Measurements from ENCODE around the gene FNDC3B. TPM values are rescaled to one million over a fixed set of nuclear protein-coding genes. Genes with fewer than 3 reads are reported as not detected.

FNDC3B gene
- total RNA-seq, 2 experiments from 2014 or later = 9.2 to 13.5 TPM

DNA sequence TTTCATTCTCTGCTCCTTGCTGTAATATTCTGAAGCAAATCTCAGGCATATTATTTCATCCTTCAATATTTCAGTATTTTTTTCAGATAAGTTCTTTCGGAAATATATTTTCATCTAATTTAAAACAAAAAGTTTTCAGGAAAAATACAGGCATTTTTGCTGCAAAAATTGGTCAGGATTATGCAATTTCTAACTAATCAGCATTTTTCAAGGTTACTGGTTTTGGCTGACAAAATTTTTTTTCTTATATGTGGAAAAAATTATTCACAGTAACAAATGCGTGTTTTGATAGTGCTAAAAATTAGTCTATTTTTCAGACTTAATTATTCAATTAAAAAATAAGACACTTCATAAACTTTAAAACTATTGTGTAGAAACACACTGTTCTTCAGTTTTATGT lies 31.4 kb downstream of the FNDC3B start:
- H3K27ac Mint-ChIP-seq = no peak overlapping the region
- intact Hi-C loops (cut with micrococcal nuclease) = no loop called here
- DNase-seq = no peak
- CTCF ChIA-PET = no interaction called here
- H3K4me1 Mint-ChIP-seq (ENCODE audit: low read depth) = peaks cover 28% of the 10 kb centered on the region
- H3K9me3 Mint-ChIP-seq = no peaks in the 10 kb centered on the region
- H3K36me3 Mint-ChIP-seq (ENCODE audit: low read depth) = no peaks in the 10 kb centered on the region
- no peaks in the 10 kb centered on the region for H3K27me3 Mint-ChIP-seq (ENCODE audit: low read depth)
- no peak overlapping the region for H3K4me3 Mint-ChIP-seq

DNA sequence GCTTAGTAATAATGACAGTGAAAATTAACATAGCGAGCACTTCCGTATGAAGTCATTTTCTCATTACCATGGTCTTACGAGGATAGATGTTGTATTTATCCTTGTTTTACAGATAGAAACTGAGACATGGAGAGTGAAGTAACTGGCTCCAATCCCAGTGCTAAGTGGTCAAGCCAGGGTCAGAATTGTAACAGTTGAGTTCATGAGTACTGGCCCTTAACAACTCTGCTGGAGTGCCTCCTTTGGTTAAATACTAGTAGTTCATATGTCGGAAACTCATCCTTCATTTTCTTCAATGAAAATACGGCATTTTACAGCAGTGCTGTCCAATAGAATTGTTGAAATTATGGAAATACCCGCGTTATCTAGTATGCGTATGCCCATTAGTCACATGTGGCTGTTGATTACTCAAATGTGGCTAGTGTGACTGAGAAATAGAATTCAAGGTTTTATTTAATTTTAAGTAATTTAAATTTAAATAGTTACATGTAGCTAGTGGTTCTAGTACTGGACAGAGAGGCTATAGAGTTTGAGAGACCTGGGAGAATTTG lies 32.5 kb downstream of the FNDC3B start:
- Mint-ChIP-seq H3K4me1 (ENCODE audit: low read depth) (peaks cover 17% of the 10 kb centered on the region), H3K9me3 (no peaks in the 10 kb centered on the region), H3K27ac (no peak overlapping the region), H3K36me3 (ENCODE audit: low read depth) (no peaks in the 10 kb centered on the region), H3K4me3 (no peak overlapping the region), H3K27me3 (ENCODE audit: low read depth) (no peaks in the 10 kb centered on the region)
- no peak for DNase-seq
- CTCF ChIA-PET = interaction anchor here (1.6 kb wide), 1 partner anchor 261 kb away, joined by 4 read pairs; no protein-coding TSS in a partner anchor
- intact Hi-C loops (cut with micrococcal nuclease) = no loop called here

DNA sequence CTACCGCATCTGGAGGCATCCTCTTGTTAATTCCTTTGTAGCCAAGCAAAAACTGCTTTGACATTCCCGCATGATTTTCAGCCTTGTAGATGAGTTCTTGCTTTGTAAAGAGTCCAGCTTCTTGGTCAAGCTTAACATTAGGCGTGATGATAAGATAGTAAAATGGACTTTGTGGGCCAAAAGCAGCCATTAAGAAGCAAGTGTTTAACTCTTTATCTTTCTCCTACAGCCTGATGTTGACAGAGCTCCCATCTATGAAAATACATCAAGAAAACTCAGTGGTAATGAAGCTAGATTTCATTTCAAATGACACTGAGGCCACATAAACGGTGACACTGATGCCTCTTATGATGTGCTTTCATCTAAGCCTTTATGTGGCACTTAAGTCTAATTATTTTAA lies 33.2 kb downstream of the FNDC3B start:
- Mint-ChIP-seq H3K36me3 (ENCODE audit: low read depth) (no peaks in the 10 kb centered on the region), H3K9me3 (no peaks in the 10 kb centered on the region), H3K4me3 (no peak overlapping the region), H3K27me3 (ENCODE audit: low read depth) (no peaks in the 10 kb centered on the region), H3K27ac (no peak overlapping the region), H3K4me1 (ENCODE audit: low read depth) (peaks cover 11% of the 10 kb centered on the region)
- CTCF ChIA-PET = interaction anchor here (1.6 kb wide), 1 partner anchor 260 kb away, joined by 4 read pairs; no protein-coding TSS in a partner anchor
- intact Hi-C loops (cut with micrococcal nuclease) = no loop called here
- no peak for DNase-seq

DNA sequence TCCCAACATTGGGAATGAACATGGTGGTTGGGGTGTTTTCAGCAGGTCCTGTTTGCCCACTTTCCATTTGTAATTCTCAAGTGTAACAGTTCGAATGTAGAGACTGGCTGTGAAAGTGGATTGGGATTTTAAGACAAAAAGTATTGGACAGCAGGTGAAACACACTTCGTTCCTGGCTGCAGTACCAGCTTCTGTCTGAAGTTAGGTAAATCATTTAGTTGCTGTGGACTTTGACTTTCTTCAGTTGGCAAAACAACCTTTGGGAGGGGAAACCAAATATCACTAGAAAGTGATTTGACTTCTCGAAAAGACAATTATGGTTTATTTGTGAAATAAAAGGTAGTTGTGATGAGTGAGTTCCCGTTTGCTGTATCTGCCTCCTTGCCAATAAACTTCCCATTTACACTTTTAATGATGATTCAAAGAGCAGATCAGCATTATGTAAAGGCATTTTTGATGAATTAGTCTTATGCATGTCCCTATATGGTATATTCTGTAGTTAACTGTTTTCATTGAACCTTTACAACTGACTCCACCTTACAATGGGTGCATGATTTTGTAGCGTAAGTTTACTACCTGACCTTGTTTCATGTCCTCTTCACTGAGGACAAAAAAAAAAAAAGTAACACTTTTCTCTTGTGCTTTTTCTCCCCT lies 34.0 kb downstream of the FNDC3B start:
- Mint-ChIP-seq H3K4me1 (ENCODE audit: low read depth) (peaks cover 5% of the 10 kb centered on the region), H3K27me3 (ENCODE audit: low read depth) (no peaks in the 10 kb centered on the region), H3K4me3 (no peak overlapping the region), H3K36me3 (ENCODE audit: low read depth) (no peaks in the 10 kb centered on the region), H3K9me3 (no peaks in the 10 kb centered on the region), H3K27ac (no peak overlapping the region)
- intact Hi-C loops (cut with micrococcal nuclease) = no loop called here
- DNase-seq = no peak
- CTCF ChIA-PET = interaction anchor here (1.6 kb wide), 1 partner anchor 259 kb away, joined by 4 read pairs; no protein-coding TSS in a partner anchor

DNA sequence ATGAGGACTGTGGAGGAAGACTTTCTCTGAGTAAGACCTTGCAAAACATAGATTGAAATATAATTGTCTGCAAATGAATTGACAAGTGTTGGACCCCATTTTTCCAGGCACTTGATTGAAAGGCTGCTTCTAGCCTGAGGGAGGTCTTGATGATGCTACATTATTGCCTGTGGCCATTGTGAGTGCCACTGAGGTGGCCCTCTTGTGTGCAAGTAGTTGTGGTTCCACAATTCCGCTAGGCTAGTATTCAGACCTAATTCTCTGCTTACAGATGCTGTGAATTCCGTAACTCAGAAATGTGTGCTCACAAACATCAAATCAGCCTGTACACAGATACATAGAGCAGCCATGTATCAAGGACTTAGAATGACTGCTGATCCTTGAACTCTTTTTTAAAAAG lies 34.7 kb downstream of the FNDC3B start:
- Mint-ChIP-seq H3K4me1 (ENCODE audit: low read depth) (peaks cover 5% of the 10 kb centered on the region), H3K36me3 (ENCODE audit: low read depth) (no peaks in the 10 kb centered on the region), H3K27ac (no peak overlapping the region), H3K9me3 (no peaks in the 10 kb centered on the region), H3K27me3 (ENCODE audit: low read depth) (no peaks in the 10 kb centered on the region), H3K4me3 (no peak overlapping the region)
- DNase-seq = no peak
- CTCF ChIA-PET = interaction anchor here (0.9 to 1.0 kb wide), 2 partner anchors 8 to 268 kb away, joined by 3 to 5 read pairs; no protein-coding TSS in a partner anchor
- intact Hi-C loops (cut with micrococcal nuclease) = no loop called here

DNA sequence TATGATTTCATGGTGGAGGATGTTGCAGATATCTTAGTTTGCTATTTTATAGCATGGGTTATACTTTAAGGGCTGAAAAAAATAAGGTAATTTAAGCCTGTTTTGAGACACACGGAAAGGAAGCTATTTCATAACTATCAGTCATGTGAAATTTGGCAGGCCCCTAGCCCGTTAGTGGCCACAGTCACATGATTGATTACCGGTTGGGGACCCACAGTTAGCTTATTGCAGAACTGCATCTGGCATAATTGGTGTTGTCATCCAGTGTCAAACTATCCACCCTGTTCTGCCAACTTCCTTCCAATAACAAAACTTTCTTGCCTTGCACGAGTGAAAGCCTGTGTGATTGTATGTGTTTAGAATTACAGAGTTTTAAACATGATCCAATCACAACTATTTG lies 35.2 kb downstream of the FNDC3B start:
- CTCF ChIA-PET = interaction anchor here (0.9 to 1.2 kb wide), 4 partner anchors 9 to 267 kb away, joined by 3 to 5 read pairs (median 4); no protein-coding TSS in a partner anchor
- no peak for DNase-seq
- Mint-ChIP-seq H3K4me1 (ENCODE audit: low read depth) (peaks cover 5% of the 10 kb centered on the region), H3K27me3 (ENCODE audit: low read depth) (no peaks in the 10 kb centered on the region), H3K36me3 (ENCODE audit: low read depth) (no peaks in the 10 kb centered on the region), H3K9me3 (no peaks in the 10 kb centered on the region), H3K27ac (no peak overlapping the region), H3K4me3 (no peak overlapping the region)
- intact Hi-C loops (cut with micrococcal nuclease) = no loop called here

DNA sequence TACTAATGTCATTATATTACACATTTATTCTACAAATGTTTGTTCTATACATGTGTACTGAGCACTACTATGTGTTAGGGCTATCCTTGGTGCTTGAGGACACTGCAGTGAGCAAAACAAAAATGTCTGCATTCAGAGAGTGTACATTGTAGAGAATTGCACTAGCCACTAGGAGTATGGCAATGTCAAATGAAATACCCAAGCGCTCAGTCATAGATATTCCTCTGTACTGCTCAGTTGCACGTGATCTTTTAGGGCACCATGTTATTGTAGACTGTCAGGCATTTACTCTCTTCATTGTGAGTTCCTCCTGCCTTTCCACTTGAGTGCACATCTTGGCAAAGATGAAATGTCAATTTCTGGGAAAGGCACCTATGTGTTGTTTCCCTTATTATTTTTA lies 36.8 kb downstream of the FNDC3B start:
- Mint-ChIP-seq H3K4me1 (ENCODE audit: low read depth) (peaks cover 5% of the 10 kb centered on the region), H3K27me3 (ENCODE audit: low read depth) (no peaks in the 10 kb centered on the region), H3K27ac (no peak overlapping the region), H3K9me3 (no peaks in the 10 kb centered on the region), H3K36me3 (ENCODE audit: low read depth) (no peaks in the 10 kb centered on the region), H3K4me3 (no peak overlapping the region)
- CTCF ChIA-PET = no interaction called here
- DNase-seq = no peak
- intact Hi-C loops (cut with micrococcal nuclease) = no loop called here

DNA sequence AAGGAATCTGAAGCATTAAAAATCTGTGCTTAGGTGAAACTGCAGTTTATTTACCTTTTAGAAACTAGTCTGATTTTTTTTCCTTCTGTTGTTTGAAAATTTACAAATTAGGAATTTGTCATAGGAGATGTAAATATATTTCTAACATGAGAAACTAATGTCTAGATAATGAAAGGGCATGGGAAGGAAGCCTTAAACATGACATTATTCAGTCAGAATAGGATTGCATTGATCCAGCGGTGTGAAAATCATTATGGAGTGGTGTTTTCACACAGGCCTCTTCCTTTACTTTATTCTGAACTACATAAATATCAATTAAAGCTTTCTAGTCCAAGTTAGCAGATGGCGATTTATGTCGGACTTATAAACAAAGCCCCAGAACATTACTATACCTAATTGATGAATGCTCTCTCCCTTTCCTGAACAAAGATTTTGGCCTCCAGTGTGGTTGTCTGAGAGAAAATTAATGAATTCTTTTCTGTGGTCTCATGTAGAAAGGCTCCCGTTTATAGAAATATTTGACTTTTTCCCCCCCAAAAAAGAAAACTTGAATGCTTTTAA lies 37.9 kb downstream of the FNDC3B start:
- H3K4me1 Mint-ChIP-seq (ENCODE audit: low read depth) = peaks cover 4% of the 10 kb centered on the region
- no peaks in the 10 kb centered on the region for H3K9me3 Mint-ChIP-seq
- H3K4me3 Mint-ChIP-seq = no peak overlapping the region
- H3K36me3 Mint-ChIP-seq (ENCODE audit: low read depth) = no peaks in the 10 kb centered on the region
- H3K27ac Mint-ChIP-seq = no peak overlapping the region
- CTCF ChIA-PET = no interaction called here
- DNase-seq = no peak
- intact Hi-C loops (cut with micrococcal nuclease) = no loop called here
- H3K27me3 Mint-ChIP-seq (ENCODE audit: low read depth) = no peaks in the 10 kb centered on the region

DNA sequence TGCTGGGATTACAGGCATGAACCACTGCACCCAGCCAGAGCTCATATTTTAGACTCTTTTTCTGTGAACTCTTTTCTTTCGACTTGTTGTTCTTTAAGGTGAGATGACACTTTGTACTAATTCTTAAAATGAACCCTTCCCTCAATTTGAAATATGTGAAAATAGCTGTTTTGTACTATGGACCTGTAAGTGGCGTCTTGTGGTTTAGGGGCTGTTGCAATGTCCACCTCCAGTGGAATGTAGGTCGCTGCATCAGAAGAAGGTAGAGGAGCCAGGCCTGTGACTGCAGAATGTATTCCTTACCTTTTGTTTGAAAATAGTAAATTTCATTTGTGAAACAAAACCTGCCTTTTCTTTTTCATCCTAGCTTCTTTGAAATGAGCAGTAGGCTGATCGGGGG lies 38.9 kb downstream of the FNDC3B start:
- Mint-ChIP-seq H3K27me3 (ENCODE audit: low read depth) (no peaks in the 10 kb centered on the region), H3K4me1 (ENCODE audit: low read depth) (peaks cover 6% of the 10 kb centered on the region), H3K9me3 (no peaks in the 10 kb centered on the region), H3K36me3 (ENCODE audit: low read depth) (peaks cover 2% of the 10 kb centered on the region), H3K4me3 (no peak overlapping the region), H3K27ac (no peak overlapping the region)
- intact Hi-C loops (cut with micrococcal nuclease) = no loop called here
- no peak for DNase-seq
- CTCF ChIA-PET = no interaction called here

DNA sequence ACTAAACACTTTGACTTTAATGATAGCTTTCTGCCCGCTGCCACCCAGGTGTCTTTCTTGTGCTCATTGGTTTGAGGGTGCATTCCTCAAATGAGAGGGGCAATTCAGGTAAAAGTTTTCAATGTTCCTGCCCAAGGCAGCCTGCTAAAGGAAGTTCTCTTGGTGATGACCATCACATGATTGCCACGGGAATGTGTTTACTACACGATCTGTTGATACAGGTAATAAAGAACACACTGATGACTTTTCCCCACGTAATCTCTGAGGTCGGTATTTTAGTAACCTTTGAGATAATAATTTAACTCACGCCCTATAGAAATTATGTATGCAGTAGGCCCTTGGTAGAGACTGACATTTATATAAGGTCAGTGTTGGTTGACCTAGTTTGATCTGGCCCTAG lies 39.3 kb downstream of the FNDC3B start:
- intact Hi-C loops (cut with micrococcal nuclease) = no loop called here
- Mint-ChIP-seq H3K4me1 (ENCODE audit: low read depth) (peaks cover 5% of the 10 kb centered on the region), H3K27me3 (ENCODE audit: low read depth) (no peaks in the 10 kb centered on the region), H3K27ac (no peak overlapping the region), H3K4me3 (no peak overlapping the region), H3K36me3 (ENCODE audit: low read depth) (peaks cover 4% of the 10 kb centered on the region), H3K9me3 (no peaks in the 10 kb centered on the region)
- CTCF ChIA-PET = no interaction called here
- no peak for DNase-seq

DNA sequence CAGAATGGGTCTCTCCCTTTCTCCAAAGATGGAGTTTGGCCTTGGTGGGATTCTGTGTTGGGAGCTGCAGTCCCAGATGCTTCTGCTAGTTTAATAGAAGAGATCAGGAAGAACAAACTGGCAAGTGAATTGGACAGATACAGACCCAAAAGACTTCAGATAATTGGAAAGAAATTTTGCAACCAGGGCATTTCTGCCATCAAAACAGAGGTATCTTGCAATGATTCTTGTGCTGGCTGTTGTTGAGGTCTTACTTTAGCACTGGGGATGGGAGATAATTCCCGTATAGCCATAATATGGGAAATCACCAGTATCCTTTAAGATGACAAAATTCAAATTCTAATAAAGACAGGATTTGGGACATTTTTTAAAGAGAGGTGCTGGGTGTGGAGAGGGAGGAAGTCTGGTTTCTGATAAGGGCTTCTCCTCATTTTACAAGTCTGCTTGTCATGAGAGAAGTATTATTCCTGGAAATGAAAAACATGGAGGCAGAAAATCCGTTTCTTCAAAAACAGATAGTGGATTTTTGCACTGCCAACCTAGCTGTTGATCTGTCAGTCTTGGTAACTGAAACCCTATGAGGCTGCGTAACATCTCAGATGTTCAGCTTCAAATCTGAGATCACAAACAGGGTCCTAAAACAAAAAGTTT lies 40.1 kb downstream of the FNDC3B start:
- Mint-ChIP-seq H3K4me3 (no peak overlapping the region), H3K27me3 (ENCODE audit: low read depth) (no peaks in the 10 kb centered on the region), H3K27ac (no peak overlapping the region), H3K9me3 (no peaks in the 10 kb centered on the region), H3K36me3 (ENCODE audit: low read depth) (peaks cover 4% of the 10 kb centered on the region), H3K4me1 (ENCODE audit: low read depth) (peaks cover 2% of the 10 kb centered on the region)
- DNase-seq = no peak
- CTCF ChIA-PET = no interaction called here
- intact Hi-C loops (cut with micrococcal nuclease) = no loop called here

DNA sequence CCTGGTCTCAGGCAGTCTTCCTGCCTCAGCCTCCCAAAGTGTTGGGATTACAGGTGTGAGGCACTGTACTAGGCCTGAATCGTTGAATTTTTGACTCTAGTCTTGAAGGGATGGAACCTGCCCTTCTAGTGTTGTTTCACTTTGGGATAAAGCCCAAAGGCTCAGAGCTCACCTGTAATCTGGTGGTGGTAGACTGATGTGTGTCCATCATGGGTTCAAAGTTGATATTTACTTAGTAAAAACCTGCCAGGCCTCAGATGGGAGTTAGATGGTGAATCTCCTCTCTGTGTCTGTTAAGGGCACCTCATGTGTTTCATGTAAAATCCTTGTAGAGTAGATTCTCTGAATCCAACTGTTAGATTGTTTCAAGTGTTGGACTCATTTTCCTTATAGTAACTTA lies 41.1 kb downstream of the FNDC3B start:
- CTCF ChIA-PET = no interaction called here

More for the DNA sequence above, 41.1 kb downstream of the FNDC3B start:
- no peak overlapping the region for H3K4me3 Mint-ChIP-seq
- intact Hi-C loops (cut with micrococcal nuclease) = no loop called here
- H3K4me1 Mint-ChIP-seq (ENCODE audit: low read depth) = peaks cover 9% of the 10 kb centered on the region
- no peaks in the 10 kb centered on the region for H3K9me3 Mint-ChIP-seq
- H3K27me3 Mint-ChIP-seq (ENCODE audit: low read depth) = no peaks in the 10 kb centered on the region
- DNase-seq = no peak
- H3K27ac Mint-ChIP-seq = no peak overlapping the region
- H3K36me3 Mint-ChIP-seq (ENCODE audit: low read depth) = peaks cover 5% of the 10 kb centered on the region
